ENCODE results near the gene CASZ1.

The CASZ1 gene

DNA sequence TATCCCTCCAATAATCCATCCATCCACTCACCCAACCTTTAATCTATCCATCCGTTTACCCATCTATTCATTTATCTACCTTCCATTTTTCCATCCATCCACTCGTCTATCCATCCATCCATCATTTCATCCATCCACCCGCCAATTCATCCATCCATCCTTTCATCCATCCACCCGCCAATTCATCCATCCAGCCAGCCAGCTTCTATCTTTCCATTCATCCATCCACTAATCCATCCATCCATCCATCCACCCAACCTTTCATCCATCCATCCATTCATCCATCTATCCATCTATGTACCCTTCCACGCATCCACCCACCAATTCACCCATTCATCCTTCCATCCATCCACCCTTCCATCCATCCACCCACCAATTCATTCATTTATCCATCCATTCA, 10.5 kb upstream of the CASZ1 start:
- Histone ChIP-seq H3K4me3 (ENCODE audit: low read length) (no peak overlapping the region), H3K27ac (ENCODE audit: low read length) (no peak overlapping the region), H3K9me3 (ENCODE audit: control insufficient read depth, low read depth, low read length) (no peaks in the 10 kb centered on the region), H3K36me3 (ENCODE audit: control insufficient read depth, low read depth, low read length) (no peaks in the 10 kb centered on the region), H3K4me1 (ENCODE audit: control insufficient read depth, low read depth, low read length) (no peaks in the 10 kb centered on the region), H3K27me3 (ENCODE audit: control insufficient read depth, insufficient read depth, low read length) (no peaks in the 10 kb centered on the region), H3K9ac (ENCODE audit: low read length) (no peak overlapping the region)

DNA sequence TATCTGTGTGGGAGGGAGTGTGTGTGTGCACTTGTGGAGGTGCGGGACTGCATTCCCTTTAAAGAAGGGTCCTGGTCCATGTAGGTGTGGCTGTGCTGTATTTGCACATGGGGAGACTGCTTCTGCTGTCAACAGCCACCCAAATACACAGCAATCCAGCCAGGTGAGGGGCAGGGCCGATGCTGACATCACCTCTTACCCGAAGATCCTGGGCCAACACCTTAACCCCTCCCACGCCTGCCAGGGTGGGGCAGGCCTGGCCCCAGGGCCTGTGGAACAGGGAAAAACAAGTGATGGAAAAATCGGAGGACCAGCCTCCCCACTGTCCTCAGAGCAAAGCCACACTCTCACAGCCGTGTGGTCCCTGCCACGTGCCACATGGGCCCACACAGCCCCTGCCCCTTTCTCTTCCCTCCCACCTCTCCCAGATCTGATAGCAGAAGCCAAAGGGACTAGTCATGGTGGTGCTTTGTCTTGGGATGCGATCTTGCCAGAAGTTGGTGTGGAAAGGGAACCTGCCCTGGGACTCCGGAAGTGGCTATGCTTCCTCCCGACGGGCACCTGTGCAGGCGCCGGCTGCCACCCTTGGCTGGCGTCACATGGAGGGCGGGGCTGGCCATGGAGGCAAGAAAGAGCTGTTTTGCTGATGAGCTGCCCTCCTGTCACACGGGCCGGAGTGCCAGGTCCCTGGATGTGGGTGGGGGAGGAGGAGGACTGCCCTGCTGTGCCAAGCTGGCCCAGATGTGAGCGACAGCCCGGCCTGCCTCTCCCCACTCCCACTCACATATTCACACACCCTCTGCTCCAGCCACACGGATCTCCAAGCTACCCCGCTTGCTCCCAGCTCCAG, 7.8 kb upstream of the CASZ1 start:
- Histone ChIP-seq H3K9me3 (ENCODE audit: control insufficient read depth, low read depth, low read length) (no peaks in the 10 kb centered on the region), H3K4me1 (ENCODE audit: control insufficient read depth, low read depth, low read length) (no peaks in the 10 kb centered on the region), H3K36me3 (ENCODE audit: control insufficient read depth, low read depth, low read length) (no peaks in the 10 kb centered on the region), H3K9ac (ENCODE audit: low read length) (no peak overlapping the region), H3K4me3 (ENCODE audit: low read length) (no peak overlapping the region), H3K27ac (ENCODE audit: low read length) (no peak overlapping the region), H3K27me3 (ENCODE audit: control insufficient read depth, insufficient read depth, low read length) (no peaks in the 10 kb centered on the region)

DNA sequence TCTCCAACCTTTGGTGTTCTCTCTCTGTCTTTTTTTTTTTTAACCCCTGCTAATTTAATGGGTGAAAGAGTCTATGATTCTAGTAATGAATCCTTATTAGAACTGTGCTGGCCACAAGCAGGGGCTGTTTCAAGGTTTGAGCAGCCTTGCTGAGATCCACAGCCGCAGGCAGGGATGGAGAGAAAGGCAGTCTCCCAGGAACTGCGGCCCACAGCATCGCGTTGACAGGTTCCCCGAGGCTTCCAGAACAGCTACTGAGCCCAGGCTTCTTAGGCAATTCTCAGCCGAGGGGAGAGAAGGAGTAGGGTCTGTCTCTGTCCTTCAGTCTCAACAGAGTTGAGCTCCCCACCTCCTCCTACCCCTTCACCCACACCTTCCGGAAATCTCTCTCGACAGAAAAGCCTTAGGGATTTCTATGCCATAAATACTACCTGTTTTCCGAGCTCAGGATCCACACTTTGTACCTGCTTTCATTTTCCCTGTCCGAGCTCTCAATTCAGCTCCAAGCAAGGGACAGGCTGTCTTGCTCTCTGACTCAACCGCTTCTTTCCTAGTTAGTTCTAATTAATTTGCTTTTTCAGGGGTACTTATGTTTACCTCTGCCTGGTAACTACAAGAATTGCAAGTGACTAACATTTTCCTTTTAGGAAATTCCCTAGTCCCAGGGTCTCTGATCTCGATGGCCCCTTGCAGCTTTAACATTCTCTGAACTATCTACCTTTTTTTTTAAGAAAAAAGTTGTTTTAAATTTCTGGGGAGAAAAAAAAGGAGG, 6.7 kb upstream of the CASZ1 start:
- Histone ChIP-seq H3K4me3 (ENCODE audit: low read length) (no peak overlapping the region), H3K27ac (ENCODE audit: low read length) (no peak overlapping the region), H3K36me3 (ENCODE audit: control insufficient read depth, low read depth, low read length) (no peaks in the 10 kb centered on the region), H3K27me3 (ENCODE audit: control insufficient read depth, insufficient read depth, low read length) (no peaks in the 10 kb centered on the region), H3K9ac (ENCODE audit: low read length) (no peak overlapping the region), H3K4me1 (ENCODE audit: control insufficient read depth, low read depth, low read length) (no peaks in the 10 kb centered on the region), H3K9me3 (ENCODE audit: control insufficient read depth, low read depth, low read length) (no peaks in the 10 kb centered on the region)

DNA sequence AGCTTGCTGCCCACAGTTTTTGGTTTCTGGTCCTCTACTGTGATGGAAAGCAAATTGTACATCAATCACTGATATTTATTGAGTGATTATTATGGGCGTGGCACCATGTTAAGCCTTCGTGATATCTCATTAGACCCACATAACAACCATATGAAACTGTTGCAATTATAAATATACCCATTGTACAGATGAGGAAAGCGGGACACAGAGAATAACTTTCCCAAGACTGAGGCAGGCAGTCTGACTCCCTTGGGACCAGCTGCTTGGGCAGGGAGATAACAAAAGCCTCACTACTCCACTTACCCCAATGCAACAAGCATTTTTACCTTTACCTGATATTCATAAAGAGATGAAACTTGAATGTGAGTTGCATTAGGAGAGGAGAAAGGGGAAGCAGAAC, 4.3 kb upstream of the CASZ1 start:
- Histone ChIP-seq H3K9ac (ENCODE audit: low read length) (no peak overlapping the region), H3K4me3 (ENCODE audit: low read length) (no peak overlapping the region), H3K36me3 (ENCODE audit: control insufficient read depth, low read depth, low read length) (no peaks in the 10 kb centered on the region), H3K9me3 (ENCODE audit: control insufficient read depth, low read depth, low read length) (no peaks in the 10 kb centered on the region), H3K27me3 (ENCODE audit: control insufficient read depth, insufficient read depth, low read length) (peaks cover 14% of the 10 kb centered on the region), H3K27ac (ENCODE audit: low read length) (no peak overlapping the region), H3K4me1 (ENCODE audit: control insufficient read depth, low read depth, low read length) (peaks cover 4% of the 10 kb centered on the region)

DNA sequence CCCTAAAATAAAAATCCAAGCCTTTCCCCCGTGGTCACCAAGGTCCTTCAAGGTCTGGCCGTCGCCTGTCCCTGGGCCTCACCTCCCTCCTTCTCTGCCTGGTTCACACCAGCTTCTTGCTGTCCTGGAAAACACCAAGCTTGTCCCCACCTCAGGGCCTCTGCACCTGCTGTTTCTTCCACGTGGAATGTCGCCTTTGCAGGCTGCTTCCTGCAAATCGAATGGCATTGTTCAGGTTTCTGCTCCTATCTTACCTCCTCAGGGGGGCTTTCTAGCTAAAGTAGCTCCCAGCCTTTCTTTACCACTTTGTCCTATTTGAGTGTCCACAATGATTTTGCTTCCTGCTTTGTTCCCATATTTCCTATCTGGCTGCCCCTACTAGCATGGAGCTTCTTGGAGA, 3.3 kb upstream of the CASZ1 start:
- Histone ChIP-seq H3K9me3 (ENCODE audit: control insufficient read depth, low read depth, low read length) (no peaks in the 10 kb centered on the region), H3K4me3 (ENCODE audit: low read length) (no peak overlapping the region), H3K27me3 (ENCODE audit: control insufficient read depth, insufficient read depth, low read length) (peaks cover 25% of the 10 kb centered on the region), H3K27ac (ENCODE audit: low read length) (no peak overlapping the region), H3K9ac (ENCODE audit: low read length) (no peak overlapping the region), H3K36me3 (ENCODE audit: control insufficient read depth, low read depth, low read length) (no peaks in the 10 kb centered on the region), H3K4me1 (ENCODE audit: control insufficient read depth, low read depth, low read length) (peaks cover 4% of the 10 kb centered on the region)

DNA sequence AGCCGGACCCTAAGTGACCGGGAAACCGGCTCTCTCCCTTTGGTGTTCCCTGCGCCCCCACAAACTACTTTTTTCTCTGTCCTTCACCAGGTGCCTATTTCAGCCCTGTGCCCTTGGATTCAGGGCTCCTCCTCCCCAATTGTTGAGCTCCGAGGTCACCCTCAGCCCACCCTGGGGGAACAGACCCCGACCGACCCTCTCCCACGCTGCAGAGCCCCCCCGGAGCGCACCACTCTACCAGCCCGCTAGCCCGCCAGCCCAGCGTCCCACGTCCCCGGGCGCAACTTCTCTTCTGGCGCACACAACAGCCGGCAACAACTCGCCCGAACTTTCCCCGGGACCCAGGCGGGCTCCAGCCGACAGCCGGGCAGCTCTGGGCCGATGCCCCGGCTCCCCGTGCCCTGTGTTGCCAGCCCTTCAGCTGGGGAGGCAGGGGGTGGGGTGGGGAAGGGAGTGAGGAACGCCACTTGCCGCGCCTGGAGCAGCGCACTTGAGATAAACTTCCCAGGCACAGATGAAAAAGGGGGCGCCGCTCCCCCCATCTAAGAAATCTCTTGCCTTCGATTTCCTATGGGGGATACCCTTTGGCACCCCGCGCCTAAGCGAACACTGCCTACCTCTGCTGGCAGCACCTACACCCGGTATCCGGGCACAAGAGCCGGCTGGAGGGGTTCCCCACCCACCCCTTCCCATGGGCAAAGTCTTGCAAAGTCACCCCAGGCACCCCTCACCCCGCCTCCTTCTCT, 997 bp downstream of the CASZ1 start:
- H3K4me1 ChIP-seq (ENCODE audit: control insufficient read depth, low read depth, low read length) = peaks cover 27% of the 10 kb centered on the region
- no peaks in the 10 kb centered on the region for H3K9me3 ChIP-seq (ENCODE audit: control insufficient read depth, low read depth, low read length)
- H3K4me3 ChIP-seq (ENCODE audit: low read length) = peak overlapping the region; percentile 58
- H3K27me3 ChIP-seq (ENCODE audit: control insufficient read depth, insufficient read depth, low read length) = peaks cover 66% of the 10 kb centered on the region
- H3K9ac ChIP-seq (ENCODE audit: low read length) = no peak overlapping the region
- H3K36me3 ChIP-seq (ENCODE audit: control insufficient read depth, low read depth, low read length) = no peaks in the 10 kb centered on the region
- H3K27ac ChIP-seq (ENCODE audit: low read length) = no peak overlapping the region

DNA sequence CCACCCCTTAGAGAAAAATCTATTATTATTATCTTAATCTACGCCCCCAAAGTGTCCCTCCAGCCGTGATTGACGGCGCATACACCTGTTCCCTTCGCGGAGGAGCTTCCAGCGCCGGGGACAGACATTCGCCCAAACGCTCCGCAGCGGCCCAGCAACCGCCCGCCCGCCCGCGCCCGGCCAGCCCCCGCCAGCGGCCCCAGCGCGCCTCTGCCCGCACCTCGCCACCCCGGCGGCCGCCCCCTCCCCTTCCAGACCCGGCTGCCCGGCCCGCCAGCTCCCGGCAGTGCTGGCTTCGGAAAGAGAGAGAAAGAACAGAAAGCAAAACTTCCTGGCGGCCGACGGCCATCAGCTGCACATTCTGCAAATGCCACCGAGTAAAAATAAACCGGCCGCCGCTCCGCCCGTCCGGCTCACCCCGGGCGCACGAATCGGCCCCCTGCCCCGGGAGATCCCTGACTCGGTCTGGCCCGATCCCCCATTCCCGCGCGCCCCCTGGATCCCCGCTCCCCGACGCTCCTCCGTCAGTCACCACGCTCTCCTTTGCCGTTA, 1.6 kb downstream of the CASZ1 start:
- no peaks in the 10 kb centered on the region for H3K9me3 ChIP-seq (ENCODE audit: control insufficient read depth, low read depth, low read length)
- peaks cover 68% of the 10 kb centered on the region for H3K27me3 ChIP-seq (ENCODE audit: control insufficient read depth, insufficient read depth, low read length)
- no peaks in the 10 kb centered on the region for H3K36me3 ChIP-seq (ENCODE audit: control insufficient read depth, low read depth, low read length)
- no peak overlapping the region for H3K9ac ChIP-seq (ENCODE audit: low read length)
- peaks cover 27% of the 10 kb centered on the region for H3K4me1 ChIP-seq (ENCODE audit: control insufficient read depth, low read depth, low read length)
- peak overlapping the region; percentile 69 for H3K4me3 ChIP-seq (ENCODE audit: low read length)
- no peak overlapping the region for H3K27ac ChIP-seq (ENCODE audit: low read length)

DNA sequence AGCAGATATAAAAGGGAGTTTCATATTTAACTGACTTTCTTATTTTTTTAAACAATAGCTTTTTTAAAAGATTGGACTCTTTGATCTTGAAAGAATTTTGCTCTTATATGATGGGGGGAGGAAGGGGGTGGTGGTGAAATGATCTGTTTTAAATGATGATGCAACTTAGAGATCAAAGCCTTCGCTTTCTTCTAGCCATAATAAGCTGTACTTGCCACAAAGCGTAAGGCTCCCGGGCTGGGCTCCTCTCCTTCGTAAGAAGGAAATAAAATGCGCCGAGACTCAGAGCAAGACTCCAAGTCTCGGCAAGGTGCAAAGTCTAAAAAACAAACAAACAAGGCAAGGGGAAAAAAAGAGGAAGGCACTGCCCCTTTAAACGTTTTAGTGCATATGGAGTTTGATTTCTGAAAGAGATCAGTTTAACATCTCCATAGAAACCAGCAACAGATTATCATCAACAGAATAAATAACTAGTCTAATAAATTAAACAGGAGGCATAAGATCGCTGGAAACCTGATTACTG, 3.3 kb downstream of the CASZ1 start:
- Histone ChIP-seq H3K27me3 (ENCODE audit: control insufficient read depth, insufficient read depth, low read length) (peaks cover 68% of the 10 kb centered on the region), H3K9me3 (ENCODE audit: control insufficient read depth, low read depth, low read length) (no peaks in the 10 kb centered on the region), H3K36me3 (ENCODE audit: control insufficient read depth, low read depth, low read length) (no peaks in the 10 kb centered on the region), H3K4me1 (ENCODE audit: control insufficient read depth, low read depth, low read length) (peaks cover 27% of the 10 kb centered on the region), H3K9ac (ENCODE audit: low read length) (peak overlapping the region; percentile 39), H3K27ac (ENCODE audit: low read length) (no peak overlapping the region), H3K4me3 (ENCODE audit: low read length) (peak overlapping the region; percentile 69)

DNA sequence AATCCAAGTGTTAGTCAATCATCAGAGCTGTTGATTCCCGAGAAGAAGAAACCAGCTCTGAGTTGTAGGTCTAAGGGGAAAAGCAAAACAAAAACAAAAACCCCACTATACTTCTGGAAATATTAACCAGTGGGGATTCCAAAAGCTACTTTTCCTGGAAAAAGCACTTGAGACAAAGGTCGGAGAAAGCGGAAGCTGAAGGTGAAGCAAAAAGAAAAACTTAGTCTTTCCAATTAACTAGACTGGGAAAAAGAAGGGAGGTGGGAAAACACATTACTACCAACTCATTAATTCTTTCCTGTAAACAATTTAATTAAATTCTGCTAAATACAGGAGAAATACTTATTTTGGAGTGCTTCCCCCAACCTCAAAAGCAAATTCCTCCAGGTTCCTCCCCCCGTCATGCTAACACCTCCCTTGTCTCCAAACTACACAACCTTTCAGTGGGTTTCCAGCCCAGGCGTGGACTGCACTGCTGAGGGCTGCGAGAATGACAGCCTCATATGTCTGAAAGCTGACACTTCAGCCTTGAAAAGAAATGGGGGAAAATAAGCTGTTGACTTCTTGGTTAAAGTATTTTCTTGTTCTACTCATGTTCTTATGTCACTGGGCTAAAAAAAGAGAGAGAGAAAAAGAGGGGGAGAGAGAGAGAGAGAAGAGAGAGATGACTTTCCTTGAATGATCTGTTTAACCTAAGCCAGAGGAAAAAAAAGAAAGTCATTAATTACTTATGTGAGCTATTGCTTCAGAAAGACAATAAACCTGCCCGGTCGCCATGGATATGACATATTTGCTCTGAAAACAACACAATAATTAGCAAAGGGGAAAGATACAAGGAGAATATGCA, 5.1 kb downstream of the CASZ1 start:
- no peak overlapping the region for H3K4me3 ChIP-seq (ENCODE audit: low read length)
- H3K27ac ChIP-seq (ENCODE audit: low read length) = no peak overlapping the region
- no peaks in the 10 kb centered on the region for H3K9me3 ChIP-seq (ENCODE audit: control insufficient read depth, low read depth, low read length)
- H3K9ac ChIP-seq (ENCODE audit: low read length) = no peak overlapping the region
- peaks cover 57% of the 10 kb centered on the region for H3K27me3 ChIP-seq (ENCODE audit: control insufficient read depth, insufficient read depth, low read length)
- no peaks in the 10 kb centered on the region for H3K36me3 ChIP-seq (ENCODE audit: control insufficient read depth, low read depth, low read length)
- H3K4me1 ChIP-seq (ENCODE audit: control insufficient read depth, low read depth, low read length) = peaks cover 23% of the 10 kb centered on the region

DNA sequence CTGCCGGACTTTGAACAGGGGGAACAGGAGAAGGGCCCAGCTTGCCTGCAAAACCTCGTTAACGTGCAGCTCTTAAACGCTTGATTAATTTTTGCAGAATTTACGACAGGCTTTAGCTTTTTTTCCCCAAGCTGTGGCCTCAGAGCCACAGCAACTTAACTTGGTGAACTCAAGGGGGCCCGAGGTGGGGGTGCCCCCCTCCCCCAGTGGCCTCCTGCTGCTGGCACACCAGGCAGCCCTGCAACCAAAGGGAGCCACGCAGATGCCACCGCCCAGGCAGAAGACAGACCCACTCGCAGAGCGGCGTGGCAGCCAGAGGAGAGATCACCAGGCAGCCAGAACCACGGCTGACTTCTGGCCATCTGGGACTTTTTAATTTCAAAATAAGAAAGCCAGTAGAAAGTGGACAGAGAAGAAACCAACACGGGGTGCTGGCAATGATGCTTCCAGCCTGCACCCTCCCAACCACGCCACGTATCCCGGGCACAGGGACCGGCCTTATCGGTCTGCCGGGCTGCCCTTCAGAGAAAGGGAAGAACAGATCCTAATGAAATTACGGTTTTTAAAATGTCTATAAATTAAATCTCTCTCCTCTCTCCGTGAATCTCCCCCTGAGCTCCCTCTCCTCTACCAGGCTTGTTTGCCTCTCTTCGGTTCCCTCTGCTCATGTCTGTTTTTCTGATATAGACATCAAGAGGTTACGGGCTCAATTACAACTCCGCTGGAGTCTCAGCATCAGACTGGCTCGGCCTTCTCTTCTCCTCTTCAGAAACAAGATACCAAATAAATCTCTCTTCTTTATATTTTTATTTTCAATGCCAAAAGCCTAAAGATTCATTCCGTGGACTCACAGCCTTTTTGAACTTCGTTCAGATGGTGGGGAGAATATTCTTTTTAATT, 6.4 kb downstream of the CASZ1 start:
- Histone ChIP-seq H3K27me3 (ENCODE audit: control insufficient read depth, insufficient read depth, low read length) (peaks cover 46% of the 10 kb centered on the region), H3K4me1 (ENCODE audit: control insufficient read depth, low read depth, low read length) (peaks cover 23% of the 10 kb centered on the region), H3K9me3 (ENCODE audit: control insufficient read depth, low read depth, low read length) (no peaks in the 10 kb centered on the region)

More for the DNA sequence above, 6.4 kb downstream of the CASZ1 start:
- Histone ChIP-seq H3K36me3 (ENCODE audit: control insufficient read depth, low read depth, low read length) (no peaks in the 10 kb centered on the region), H3K4me3 (ENCODE audit: low read length) (no peak overlapping the region), H3K9ac (ENCODE audit: low read length) (no peak overlapping the region), H3K27ac (ENCODE audit: low read length) (no peak overlapping the region)

Data from iPS-18a (cell line).